ENCODE data around the gene KIRREL3.

KIRREL3 gene

GRCh38 chr11:126725521-126725920 lies 275.0 kb downstream of the KIRREL3 start:
- Histone ChIP-seq H3K27me3 (ENCODE audit: control insufficient read depth in 1 of 2, insufficient read depth in 2 of 2, low read length in 2 of 2) (peaks cover 0 to 5% of the 10 kb centered on the region in 2 donors), H3K4me3 (ENCODE audit: low read depth in 1 of 2, low read length in 2 of 2) (no peak overlapping the region), H3K9me3 (ENCODE audit: control insufficient read depth in 1 of 2, low read length in 2 of 2) (no peaks in the 10 kb centered on the region), H3K4me1 (ENCODE audit: control insufficient read depth in 1 of 2, insufficient read depth in 2 of 2, low read length in 2 of 2) (no peaks in the 10 kb centered on the region), H3K36me3 (ENCODE audit: control insufficient read depth in 1 of 2, insufficient read depth in 2 of 2, low read length in 2 of 2) (no peaks in the 10 kb centered on the region), H3K27ac (ENCODE audit: low read depth, low read length) (no peak overlapping the region), H3K9ac (ENCODE audit: low read depth in 1 of 2, low read length in 2 of 2) (no peak overlapping the region)

GRCh38 chr11:126725043-126725442 lies 275.5 kb downstream of the KIRREL3 start:
- H3K27me3 ChIP-seq (ENCODE audit: control insufficient read depth in 1 of 2, insufficient read depth in 2 of 2, low read length in 2 of 2): peaks cover 0 to 5% of the 10 kb centered on the region in 2 donors
- no peaks in the 10 kb centered on the region for H3K4me1 ChIP-seq (ENCODE audit: control insufficient read depth in 1 of 2, insufficient read depth in 2 of 2, low read length in 2 of 2)

GRCh38 chr11:126723665-126724045 lies 276.9 kb downstream of the KIRREL3 start:
- Histone ChIP-seq H3K27ac (ENCODE audit: low read depth, low read length) (no peak overlapping the region), H3K4me1 (ENCODE audit: control insufficient read depth in 1 of 2, insufficient read depth in 2 of 2, low read length in 2 of 2) (no peaks in the 10 kb centered on the region), H3K4me3 (ENCODE audit: low read depth in 1 of 2, low read length in 2 of 2) (no peak overlapping the region), H3K36me3 (ENCODE audit: control insufficient read depth in 1 of 2, insufficient read depth in 2 of 2, low read length in 2 of 2) (no peaks in the 10 kb centered on the region), H3K9me3 (ENCODE audit: control insufficient read depth in 1 of 2, low read length in 2 of 2) (no peaks in the 10 kb centered on the region), H3K9ac (ENCODE audit: low read depth in 1 of 2, low read length in 2 of 2) (no peak overlapping the region), H3K27me3 (ENCODE audit: control insufficient read depth in 1 of 2, insufficient read depth in 2 of 2, low read length in 2 of 2) (peaks cover 0 to 5% of the 10 kb centered on the region in 2 donors)

More at GRCh38 chr11:126725043-126725442, 275.5 kb downstream of the KIRREL3 start:
- Histone ChIP-seq H3K4me3 (ENCODE audit: low read depth in 1 of 2, low read length in 2 of 2) (no peak overlapping the region), H3K36me3 (ENCODE audit: control insufficient read depth in 1 of 2, insufficient read depth in 2 of 2, low read length in 2 of 2) (no peaks in the 10 kb centered on the region), H3K27ac (ENCODE audit: low read depth, low read length) (no peak overlapping the region), H3K9ac (ENCODE audit: low read depth in 1 of 2, low read length in 2 of 2) (no peak overlapping the region), H3K9me3 (ENCODE audit: control insufficient read depth in 1 of 2, low read length in 2 of 2) (no peaks in the 10 kb centered on the region)

- no peaks in the 10 kb centered on the region for H3K36me3 ChIP-seq (ENCODE audit: control insufficient read depth in 1 of 2, insufficient read depth in 2 of 2, low read length in 2 of 2)
- H3K4me1 ChIP-seq (ENCODE audit: control insufficient read depth in 1 of 2, insufficient read depth in 2 of 2, low read length in 2 of 2): no peaks in the 10 kb centered on the region
- H3K9me3 ChIP-seq (ENCODE audit: control insufficient read depth in 1 of 2, low read length in 2 of 2): no peaks in the 10 kb centered on the region
- no peak overlapping the region for H3K27ac ChIP-seq (ENCODE audit: low read depth, low read length)
- H3K27me3 ChIP-seq (ENCODE audit: control insufficient read depth in 1 of 2, insufficient read depth in 2 of 2, low read length in 2 of 2): no peaks in the 10 kb centered on the region
- no peak overlapping the region for H3K9ac ChIP-seq (ENCODE audit: low read depth in 1 of 2, low read length in 2 of 2)
- no peak overlapping the region for H3K4me3 ChIP-seq (ENCODE audit: low read depth in 1 of 2, low read length in 2 of 2)
Observed at GRCh38 chr11:126722956-126723664, 277.5 kb downstream of the KIRREL3 start.

- no peak overlapping the region for H3K9ac ChIP-seq (ENCODE audit: low read depth in 1 of 2, low read length in 2 of 2)
Observed at GRCh38 chr11:126722006-126722736, 278.4 kb downstream of the KIRREL3 start.

GRCh38 chr11:126720539-126721235 lies 279.9 kb downstream of the KIRREL3 start:
- H3K9me3 ChIP-seq (ENCODE audit: control insufficient read depth in 1 of 2, low read length in 2 of 2): no peaks in the 10 kb centered on the region
- H3K36me3 ChIP-seq (ENCODE audit: control insufficient read depth in 1 of 2, insufficient read depth in 2 of 2, low read length in 2 of 2): no peaks in the 10 kb centered on the region
- H3K4me3 ChIP-seq (ENCODE audit: low read depth in 1 of 2, low read length in 2 of 2): no peak overlapping the region

More at GRCh38 chr11:126722006-126722736, 278.4 kb downstream of the KIRREL3 start:
- no peaks in the 10 kb centered on the region for H3K27me3 ChIP-seq (ENCODE audit: control insufficient read depth in 1 of 2, insufficient read depth in 2 of 2, low read length in 2 of 2)
- H3K4me3 ChIP-seq (ENCODE audit: low read depth in 1 of 2, low read length in 2 of 2): no peak overlapping the region
- H3K4me1 ChIP-seq (ENCODE audit: control insufficient read depth in 1 of 2, insufficient read depth in 2 of 2, low read length in 2 of 2): no peaks in the 10 kb centered on the region
- no peaks in the 10 kb centered on the region for H3K36me3 ChIP-seq (ENCODE audit: control insufficient read depth in 1 of 2, insufficient read depth in 2 of 2, low read length in 2 of 2)
- no peak overlapping the region for H3K27ac ChIP-seq (ENCODE audit: low read depth, low read length)
- no peaks in the 10 kb centered on the region for H3K9me3 ChIP-seq (ENCODE audit: control insufficient read depth in 1 of 2, low read length in 2 of 2)

GRCh38 chr11:126719740-126720139 lies 280.8 kb downstream of the KIRREL3 start:
- H3K36me3 ChIP-seq (ENCODE audit: control insufficient read depth in 1 of 2, insufficient read depth in 2 of 2, low read length in 2 of 2): no peaks in the 10 kb centered on the region
- no peak overlapping the region for H3K4me3 ChIP-seq (ENCODE audit: low read depth in 1 of 2, low read length in 2 of 2)
- no peaks in the 10 kb centered on the region for H3K4me1 ChIP-seq (ENCODE audit: control insufficient read depth in 1 of 2, insufficient read depth in 2 of 2, low read length in 2 of 2)
- H3K27me3 ChIP-seq (ENCODE audit: control insufficient read depth in 1 of 2, insufficient read depth in 2 of 2, low read length in 2 of 2): peaks cover 0 to 3% of the 10 kb centered on the region in 2 donors
- H3K9ac ChIP-seq (ENCODE audit: low read depth in 1 of 2, low read length in 2 of 2): no peak overlapping the region
- H3K9me3 ChIP-seq (ENCODE audit: control insufficient read depth in 1 of 2, low read length in 2 of 2): no peaks in the 10 kb centered on the region
- H3K27ac ChIP-seq (ENCODE audit: low read depth, low read length): no peak overlapping the region

More at GRCh38 chr11:126720539-126721235, 279.9 kb downstream of the KIRREL3 start:
- H3K4me1 ChIP-seq (ENCODE audit: control insufficient read depth in 1 of 2, insufficient read depth in 2 of 2, low read length in 2 of 2): no peaks in the 10 kb centered on the region
- H3K27ac ChIP-seq (ENCODE audit: low read depth, low read length): no peak overlapping the region
- H3K9ac ChIP-seq (ENCODE audit: low read depth in 1 of 2, low read length in 2 of 2): no peak overlapping the region
- H3K27me3 ChIP-seq (ENCODE audit: control insufficient read depth in 1 of 2, insufficient read depth in 2 of 2, low read length in 2 of 2): peaks cover 0 to 3% of the 10 kb centered on the region in 2 donors

- peaks cover 0 to 3% of the 10 kb centered on the region in 2 donors for H3K27me3 ChIP-seq (ENCODE audit: control insufficient read depth in 1 of 2, insufficient read depth in 2 of 2, low read length in 2 of 2)
- H3K4me1 ChIP-seq (ENCODE audit: control insufficient read depth in 1 of 2, insufficient read depth in 2 of 2, low read length in 2 of 2): no peaks in the 10 kb centered on the region
- no peak overlapping the region for H3K9ac ChIP-seq (ENCODE audit: low read depth in 1 of 2, low read length in 2 of 2)
- H3K9me3 ChIP-seq (ENCODE audit: control insufficient read depth in 1 of 2, low read length in 2 of 2): no peaks in the 10 kb centered on the region
- no peak overlapping the region for H3K4me3 ChIP-seq (ENCODE audit: low read depth in 1 of 2, low read length in 2 of 2)
- H3K27ac ChIP-seq (ENCODE audit: low read depth, low read length): no peak overlapping the region
- H3K36me3 ChIP-seq (ENCODE audit: control insufficient read depth in 1 of 2, insufficient read depth in 2 of 2, low read length in 2 of 2): no peaks in the 10 kb centered on the region
Observed at GRCh38 chr11:126718276-126718675, 282.3 kb downstream of the KIRREL3 start.

- H3K4me3 ChIP-seq (ENCODE audit: low read depth in 1 of 2, low read length in 2 of 2): no peak overlapping the region
- no peak overlapping the region for H3K27ac ChIP-seq (ENCODE audit: low read depth, low read length)
- no peaks in the 10 kb centered on the region for H3K4me1 ChIP-seq (ENCODE audit: control insufficient read depth in 1 of 2, insufficient read depth in 2 of 2, low read length in 2 of 2)
- no peaks in the 10 kb centered on the region for H3K36me3 ChIP-seq (ENCODE audit: control insufficient read depth in 1 of 2, insufficient read depth in 2 of 2, low read length in 2 of 2)
- no peak overlapping the region for H3K9ac ChIP-seq (ENCODE audit: low read depth in 1 of 2, low read length in 2 of 2)
- no peaks in the 10 kb centered on the region for H3K9me3 ChIP-seq (ENCODE audit: control insufficient read depth in 1 of 2, low read length in 2 of 2)
- H3K27me3 ChIP-seq (ENCODE audit: control insufficient read depth in 1 of 2, insufficient read depth in 2 of 2, low read length in 2 of 2): peaks cover 2 to 3% of the 10 kb centered on the region in 2 donors
Observed at GRCh38 chr11:126716456-126717083, 284.0 kb downstream of the KIRREL3 start.
